ENCODE measurements around the gene ACOT4.
"Not testable (repeated sequence)": the region's sequence is repeated elsewhere in the genome, so short reads cannot be mapped to it uniquely, and the experiment has no call there.

Gene ACOT4

DNA sequence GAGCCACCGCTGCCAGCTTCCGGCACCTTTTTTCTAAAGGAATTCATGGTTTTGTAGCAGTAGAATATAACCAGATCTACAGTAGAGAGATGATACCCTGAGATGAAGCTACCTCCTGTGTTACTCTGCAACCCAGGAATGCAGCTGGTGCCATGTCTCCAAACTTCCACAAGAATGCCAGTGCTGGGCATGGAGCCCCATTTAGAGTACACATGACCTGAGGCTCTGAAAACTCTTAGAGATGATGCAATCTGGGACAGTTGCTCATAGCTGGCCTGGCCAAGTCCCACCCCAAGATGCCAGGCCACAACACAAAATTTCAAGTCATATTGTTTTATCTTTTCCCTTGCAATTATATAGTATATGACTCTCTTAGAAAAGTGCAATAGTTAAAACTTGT lies 14.5 kb upstream of the ACOT4 start:
- not testable (repeated sequence) for DNase-seq (ENCODE audit: low read depth in 2 of 2)

DNA sequence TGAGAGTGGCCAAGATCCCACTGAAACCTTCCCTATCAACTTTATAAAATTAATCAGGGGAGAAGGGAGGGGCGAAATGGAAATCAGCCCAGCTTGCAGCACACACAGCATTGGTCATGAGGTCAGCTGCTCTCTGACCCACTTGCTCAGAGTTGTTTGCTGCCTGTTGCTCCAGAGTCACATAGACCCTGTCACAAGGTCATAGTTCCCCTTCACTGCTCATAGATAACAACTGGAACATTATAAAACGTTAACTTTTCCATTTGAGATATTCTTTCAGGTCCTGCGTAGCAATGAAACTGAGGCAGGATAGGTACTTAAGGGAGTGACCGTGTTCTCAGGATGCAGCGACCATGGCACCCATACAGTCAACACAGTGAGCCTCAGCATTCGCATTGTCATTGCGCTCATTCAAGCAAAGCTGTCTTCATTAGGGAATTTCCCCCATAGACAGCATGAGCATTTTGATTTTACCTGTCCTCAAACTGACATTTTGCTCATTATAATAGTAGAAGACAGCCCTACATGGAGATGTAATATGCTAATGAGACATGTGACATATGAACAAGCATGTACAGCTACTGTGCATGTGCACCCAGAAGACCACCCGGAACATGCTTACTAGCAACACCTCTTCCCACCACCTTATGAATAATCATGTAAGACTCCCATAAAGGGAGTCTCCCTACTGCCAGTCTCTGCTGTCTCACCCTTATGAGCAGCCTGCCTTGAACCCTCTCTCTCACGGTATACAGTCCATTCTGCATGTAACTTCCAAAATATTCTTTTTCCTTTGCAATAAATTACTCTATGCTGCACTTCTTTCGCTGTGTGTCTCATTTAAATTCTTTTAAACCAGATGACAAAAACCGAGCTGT lies 9.3 kb upstream of the ACOT4 start:
- not testable (repeated sequence) for DNase-seq (ENCODE audit: low read depth in 2 of 2)

DNA sequence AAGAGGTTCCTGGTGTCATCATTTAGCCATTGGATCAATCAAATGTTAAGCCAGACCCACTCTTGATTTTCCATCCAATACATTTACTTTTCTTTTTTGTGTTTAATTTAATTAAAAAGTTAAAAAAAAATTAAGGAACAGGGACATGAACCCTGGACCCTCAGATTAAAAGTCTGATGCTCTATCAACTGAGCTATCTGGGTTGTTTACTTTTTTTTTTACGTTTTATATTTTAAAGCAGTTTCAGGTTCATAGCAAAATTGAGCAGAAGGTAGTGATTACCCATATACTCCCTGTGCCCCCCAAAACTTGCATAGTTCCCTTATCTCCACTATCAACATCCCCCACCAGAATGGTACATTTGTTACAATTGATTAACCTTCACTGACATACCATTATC lies 3.0 kb upstream of the ACOT4 start:
- DNase-seq (ENCODE audit: low read depth in 2 of 2) = no peak

DNA sequence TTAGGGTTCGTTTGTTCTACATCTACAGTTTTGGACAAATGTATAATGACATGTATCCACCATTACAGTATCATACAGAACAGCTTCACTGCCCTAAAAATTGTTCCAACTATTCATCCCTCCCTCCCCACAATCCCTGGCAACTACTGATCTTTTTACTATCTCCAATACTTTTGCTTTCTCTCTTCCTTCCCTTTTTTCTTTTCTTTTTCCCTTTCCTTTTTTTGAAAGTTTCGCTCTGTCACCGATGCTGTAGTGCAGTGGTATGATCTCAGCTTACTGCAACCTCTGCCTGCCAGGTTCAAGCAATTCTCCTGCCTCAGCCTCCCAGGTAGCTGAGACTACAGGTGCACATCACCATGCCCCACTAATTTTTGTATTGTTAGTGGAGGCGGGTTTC lies 2.6 kb upstream of the ACOT4 start:
- DNase-seq (ENCODE audit: low read depth in 2 of 2) = no peak

DNA sequence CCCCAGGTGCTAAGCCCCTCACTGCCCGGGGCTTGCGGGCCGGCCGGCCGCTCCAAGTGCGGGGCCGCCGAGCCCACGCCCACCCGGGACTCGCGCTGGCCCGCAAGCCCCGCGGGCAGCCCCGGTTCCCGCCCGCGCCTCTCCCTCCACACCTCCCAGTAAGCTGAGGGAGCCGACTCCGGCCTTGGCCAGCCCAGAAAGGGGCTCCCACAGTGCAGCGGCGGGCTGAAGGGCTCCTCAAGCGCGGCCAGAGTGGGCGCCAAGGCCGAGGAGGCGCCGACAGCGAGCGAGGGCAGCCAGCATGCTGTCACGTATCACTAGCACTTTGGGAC lies 1.0 kb upstream of the ACOT4 start:
- DNase-seq (ENCODE audit: low read depth in 2 of 2) = not testable (repeated sequence)

DNA sequence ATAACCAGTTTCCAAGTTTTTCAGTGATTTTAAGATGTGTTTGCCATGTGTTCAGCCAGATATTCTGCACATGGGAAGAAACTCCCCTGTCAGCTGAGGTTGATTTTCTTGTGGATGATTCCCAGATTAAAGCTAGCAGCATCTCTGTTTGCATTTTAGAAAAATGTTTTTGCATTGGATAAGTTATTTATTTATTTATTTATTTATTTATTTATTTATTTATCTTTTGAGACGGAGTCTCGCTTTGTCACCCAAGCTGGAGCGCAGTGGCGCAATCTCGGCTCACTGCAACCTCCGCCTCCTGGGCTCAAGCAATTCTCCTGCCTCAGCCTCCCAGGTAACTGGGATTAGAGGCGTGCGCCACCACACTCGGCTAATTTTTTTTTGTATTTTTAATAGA lies 2.8 kb downstream of the ACOT4 start:
- DNase-seq (ENCODE audit: low read depth in 2 of 2) = no peak

DNA sequence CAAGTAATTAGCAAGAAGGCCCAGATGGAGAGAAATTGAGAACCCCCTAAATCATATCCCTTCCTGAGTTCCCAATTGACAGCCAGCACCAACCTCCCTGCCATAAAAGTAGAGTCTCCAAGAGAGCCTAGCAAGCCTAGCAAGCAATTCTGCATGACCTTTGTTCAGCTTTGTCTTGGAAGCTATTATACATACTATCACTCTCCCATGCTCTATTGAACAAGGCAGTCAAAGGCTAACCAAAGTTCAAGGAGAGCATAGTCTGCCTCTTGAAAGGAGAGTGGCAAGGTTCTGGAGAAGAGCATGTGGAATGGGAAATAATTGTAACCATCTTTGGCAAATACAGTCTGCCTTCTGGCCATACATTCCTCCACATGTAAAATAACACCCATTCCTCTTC lies 7.8 kb downstream of the ACOT4 start:
- no peak for DNase-seq (ENCODE audit: low read depth in 2 of 2)

DNA sequence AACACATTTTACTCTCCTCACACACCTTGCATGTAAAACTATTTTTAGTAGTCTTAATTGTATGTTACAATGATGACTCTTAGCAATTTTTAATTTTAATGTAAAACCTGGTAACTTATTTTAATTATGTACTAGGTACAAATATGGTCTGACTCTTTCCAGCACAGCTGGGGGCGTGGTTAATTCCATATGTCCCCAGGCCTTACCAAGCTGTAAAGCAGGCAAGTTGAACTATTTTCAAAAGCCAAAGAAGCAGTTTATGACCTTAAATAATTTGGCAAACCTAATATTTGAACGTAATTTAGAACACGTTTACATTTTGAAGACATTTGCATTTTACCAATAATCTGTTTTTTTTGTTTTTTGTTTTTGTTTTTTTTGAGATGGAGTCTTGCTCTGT lies 11.3 kb downstream of the ACOT4 start:
- no peak for DNase-seq (ENCODE audit: low read depth in 2 of 2)

DNA sequence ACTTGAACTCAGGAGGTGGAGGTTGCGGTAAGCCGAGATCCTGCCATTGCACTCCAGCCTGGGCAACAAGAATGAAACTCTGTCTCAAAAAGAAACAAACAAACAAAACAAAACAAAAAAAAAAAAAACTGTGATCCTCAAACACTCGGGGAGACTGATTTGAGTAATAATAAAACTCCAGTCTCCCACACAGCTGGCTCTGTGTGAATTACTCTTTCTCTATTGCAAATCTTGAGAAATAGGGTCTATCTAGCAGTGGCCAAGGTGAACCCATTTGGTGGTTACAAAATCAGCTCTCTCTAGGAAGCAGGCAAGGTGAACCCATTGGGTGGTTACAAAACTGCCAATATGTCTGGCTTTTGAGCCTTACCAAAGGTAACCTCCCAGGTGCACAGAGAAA lies 14.6 kb downstream of the ACOT4 start:
- DNase-seq (ENCODE audit: low read depth in 2 of 2) = no peak

DNA sequence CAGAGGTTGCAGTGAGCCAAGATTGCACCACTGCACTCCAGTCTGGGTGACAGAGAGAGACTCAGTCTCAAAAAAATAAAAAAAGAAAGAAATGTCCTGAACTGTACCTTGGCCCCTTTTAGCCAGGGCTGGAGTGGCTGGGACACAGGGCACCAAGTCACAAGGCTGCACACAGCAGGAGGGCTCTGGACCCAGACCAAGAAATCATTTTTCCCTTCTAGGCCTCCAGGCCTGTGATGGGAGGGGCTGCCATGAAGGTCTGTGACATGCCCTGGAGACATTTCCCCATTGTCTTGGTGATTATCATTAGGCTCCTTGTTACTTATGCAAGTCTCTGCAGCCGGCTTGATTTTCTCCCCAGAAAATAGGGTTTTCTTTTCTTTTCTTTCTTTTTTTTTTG lies 15.6 kb downstream of the ACOT4 start:
- DNase-seq (ENCODE audit: low read depth in 2 of 2) = no peak

DNA sequence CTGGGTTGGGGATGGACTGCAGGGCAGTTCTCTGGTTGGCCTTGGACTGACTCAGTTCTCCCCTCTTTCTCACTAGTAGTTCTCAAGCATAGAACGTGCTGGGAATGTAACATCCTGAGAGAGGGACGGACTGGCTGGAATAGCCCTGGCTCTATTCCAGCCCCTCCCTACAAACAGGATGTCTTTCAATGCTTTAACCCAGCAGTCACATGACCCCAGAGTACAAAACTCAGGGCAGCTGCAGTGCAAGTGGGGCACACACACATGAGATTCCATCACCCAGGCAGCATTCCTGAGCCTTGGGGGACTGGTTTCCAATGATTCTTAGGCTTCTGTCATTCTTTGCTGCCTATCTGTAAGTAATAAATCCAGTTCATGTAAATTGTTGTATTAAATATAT lies 19.0 kb downstream of the ACOT4 start:
- DNase-seq (ENCODE audit: low read depth in 2 of 2) = no peak

DNA sequence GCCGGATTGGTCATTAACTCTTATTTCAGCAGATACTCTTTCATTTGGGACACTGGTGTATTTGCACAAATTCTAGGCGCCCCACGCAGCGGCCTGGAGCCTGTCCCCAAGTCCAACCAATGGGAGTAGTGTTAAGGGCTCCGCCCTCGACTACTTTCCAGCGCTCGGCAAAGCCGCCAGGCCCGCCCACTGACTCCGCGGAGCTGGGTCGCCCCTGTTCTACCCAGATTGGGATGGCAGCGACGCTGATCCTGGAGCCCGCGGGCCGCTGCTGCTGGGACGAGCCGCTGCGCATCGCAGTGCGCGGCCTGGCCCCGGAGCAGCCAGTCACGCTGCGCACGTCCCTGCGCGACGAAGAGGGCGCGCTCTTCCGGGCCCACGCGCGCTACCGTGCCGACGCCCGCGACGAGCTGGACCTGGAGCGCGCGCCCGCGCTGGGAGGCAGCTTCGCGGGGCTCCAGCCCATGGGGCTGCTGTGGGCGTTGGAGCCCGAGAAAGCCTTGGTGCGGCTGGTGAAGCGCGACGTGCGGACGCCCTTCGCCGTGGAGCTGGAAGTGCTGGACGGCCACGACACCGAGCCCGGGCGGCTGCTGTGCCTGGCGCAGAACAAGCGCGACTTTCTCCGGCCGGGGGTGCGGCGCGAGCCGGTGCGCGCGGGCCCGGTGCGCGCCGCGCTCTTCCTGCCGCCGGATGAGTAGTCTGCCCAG lies 20.8 kb downstream of the ACOT4 start, which contains the start of gene ACOT6:
Gene ACOT6 (plus strand): TSS at position 179 of the 707 bp plus-strand sequence. CDS start 55 bp downstream, at position 234.
- DNase-seq (ENCODE audit: low read depth in 2 of 2) = peak; percentile 40 to 43

DNA sequence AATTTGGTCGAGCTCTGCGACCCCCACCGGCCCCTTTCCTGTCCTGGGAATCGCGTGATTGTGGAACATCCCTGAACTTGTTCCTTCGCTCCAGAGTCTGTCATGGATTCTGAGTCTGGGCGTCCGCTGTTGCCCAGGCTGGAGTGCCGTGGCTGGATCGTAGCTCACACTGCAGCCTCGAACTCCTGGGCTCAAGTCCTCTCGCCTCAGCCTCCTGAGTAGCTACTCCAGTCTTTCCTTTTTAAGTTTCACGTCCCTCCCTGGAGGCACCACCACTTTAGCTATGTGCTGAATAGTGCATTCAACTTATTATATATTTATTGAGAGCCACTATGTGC lies 21.3 kb downstream of the ACOT4 start:
- no peak for DNase-seq (ENCODE audit: low read depth in 2 of 2)

DNA sequence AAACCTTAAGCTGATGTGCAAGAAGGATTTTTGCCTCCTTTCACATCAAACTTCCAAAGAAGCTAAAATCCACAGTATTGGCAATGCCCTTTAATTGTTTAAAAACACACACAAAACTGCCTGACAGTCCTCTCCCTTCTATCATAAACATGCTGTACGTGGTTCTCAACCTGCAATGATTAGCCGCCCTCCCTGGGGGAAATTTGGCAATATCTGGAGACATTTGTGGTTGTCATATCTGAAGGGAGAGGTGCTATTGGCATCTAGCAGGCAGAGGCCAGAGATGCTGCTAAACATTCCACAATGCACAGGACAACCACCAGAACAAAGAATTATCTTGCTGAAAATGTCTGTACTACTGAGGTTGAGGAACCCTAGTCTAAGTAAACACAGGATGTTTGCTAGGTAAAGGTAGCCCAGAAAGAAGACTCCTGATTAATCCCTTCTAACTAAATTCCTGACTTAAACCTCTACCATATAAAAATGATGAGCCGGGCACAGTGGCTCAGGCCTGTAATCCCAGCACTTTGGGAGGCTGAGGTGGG lies 21.8 kb downstream of the ACOT4 start:
- DNase-seq (ENCODE audit: low read depth in 2 of 2) = no peak

DNA sequence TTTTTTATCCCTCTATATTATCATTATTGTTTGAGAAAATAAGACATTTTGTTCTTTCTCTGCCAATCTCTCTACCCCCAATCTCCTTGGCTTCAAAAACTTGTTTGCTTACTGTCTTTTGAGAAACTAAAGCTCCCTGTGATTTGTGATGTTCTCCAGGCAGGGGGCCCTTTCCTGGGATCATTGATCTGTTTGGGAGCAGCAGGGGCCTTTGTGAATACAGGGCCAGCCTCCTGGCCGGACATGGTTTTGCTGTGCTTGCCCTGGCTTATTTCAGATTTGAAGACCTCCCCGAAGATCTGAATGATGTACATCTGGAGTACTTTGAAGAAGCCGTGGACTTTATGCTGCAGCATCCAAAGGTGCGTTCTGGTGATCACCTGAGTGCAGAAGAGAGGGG lies 25.2 kb downstream of the ACOT4 start:
- DNase-seq (ENCODE audit: low read depth in 2 of 2) = no peak

DNA sequence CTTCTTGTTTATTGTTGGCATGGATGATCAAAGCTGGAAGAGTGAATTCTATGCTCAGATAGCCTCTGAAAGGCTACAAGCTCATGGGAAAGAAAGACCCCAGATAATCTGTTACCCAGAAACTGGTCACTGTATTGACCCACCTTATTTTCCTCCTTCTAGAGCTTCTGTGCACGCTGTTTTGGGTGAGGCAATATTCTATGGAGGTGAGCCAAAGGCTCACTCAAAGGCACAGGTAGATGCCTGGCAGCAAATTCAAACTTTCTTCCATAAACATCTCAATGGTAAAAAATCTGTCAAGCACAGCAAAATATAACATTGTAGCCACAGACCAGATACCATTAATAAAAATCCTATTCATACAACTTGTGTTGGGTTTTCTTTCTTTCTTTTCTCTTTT lies 27.9 kb downstream of the ACOT4 start:
- DNase-seq (ENCODE audit: low read depth in 2 of 2) = no peak

DNA sequence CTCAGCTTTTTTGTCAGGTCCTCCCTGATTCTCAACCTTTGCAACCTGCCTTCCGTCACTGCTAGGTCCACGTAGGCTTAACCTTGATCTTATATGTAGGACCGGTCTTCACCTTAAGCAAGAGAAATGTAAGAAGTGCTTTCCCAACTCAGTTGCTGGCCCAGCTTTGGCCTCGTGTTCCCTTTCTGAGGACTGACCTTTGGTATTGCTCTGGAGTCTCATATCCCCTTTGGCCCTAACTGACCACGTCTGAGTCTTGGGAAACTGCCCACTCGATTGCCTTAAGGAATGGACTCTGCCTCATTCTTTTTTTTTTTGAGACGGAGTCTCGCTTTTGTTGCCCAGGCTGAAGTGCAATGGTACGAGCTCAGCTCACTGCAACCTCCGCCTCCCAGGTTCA lies 28.6 kb downstream of the ACOT4 start:
- no peak for DNase-seq (ENCODE audit: low read depth in 2 of 2)

DNA sequence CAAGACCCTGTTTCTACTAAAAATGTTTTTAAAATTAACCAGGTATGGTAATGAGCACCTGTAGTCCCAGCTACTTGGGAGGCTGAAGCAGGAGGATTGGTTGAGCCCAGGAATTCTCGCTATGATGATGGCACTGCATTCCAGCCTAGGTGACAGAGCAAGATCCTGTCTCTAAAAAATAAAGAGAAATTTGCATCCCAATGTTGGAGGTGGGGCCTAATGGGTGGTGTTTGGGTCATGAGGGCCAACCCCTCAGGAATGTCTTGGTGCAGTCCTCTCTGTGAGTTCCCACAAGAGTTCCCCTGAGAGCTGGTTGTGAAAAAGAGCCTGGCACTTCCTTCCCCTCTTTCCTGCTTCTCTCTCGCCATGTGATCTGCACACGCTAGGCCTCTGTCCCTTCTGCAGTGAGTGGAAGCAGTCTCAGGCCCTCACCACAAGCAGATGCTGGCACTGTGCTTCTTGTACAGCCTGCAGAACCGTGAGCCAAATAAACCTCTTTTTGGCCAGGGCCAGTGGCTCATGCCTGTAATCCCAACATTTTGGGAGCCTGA lies 31.9 kb downstream of the ACOT4 start:
- DNase-seq (ENCODE audit: low read depth in 2 of 2) = no peak

DNA sequence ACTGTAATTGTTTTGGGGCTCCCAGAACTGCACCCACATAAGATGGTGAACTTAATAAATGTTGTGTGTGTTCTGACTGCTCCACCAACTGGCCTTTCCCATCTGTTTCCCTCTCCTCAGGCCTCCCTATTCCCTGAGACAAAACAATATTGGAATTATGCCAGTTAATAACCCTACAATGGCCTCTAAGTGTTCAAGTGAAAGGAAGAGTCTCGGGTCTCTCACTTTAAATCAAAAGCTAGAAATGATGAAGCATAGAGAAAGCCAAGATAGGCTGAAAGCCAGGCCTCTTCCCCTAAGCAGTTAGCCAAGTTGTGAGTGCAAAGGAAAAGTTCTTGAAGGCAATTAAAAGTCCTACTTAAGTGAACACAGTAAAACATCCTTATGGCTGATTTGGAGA lies 34.0 kb downstream of the ACOT4 start:
- no peak for DNase-seq (ENCODE audit: low read depth in 2 of 2)

DNA sequence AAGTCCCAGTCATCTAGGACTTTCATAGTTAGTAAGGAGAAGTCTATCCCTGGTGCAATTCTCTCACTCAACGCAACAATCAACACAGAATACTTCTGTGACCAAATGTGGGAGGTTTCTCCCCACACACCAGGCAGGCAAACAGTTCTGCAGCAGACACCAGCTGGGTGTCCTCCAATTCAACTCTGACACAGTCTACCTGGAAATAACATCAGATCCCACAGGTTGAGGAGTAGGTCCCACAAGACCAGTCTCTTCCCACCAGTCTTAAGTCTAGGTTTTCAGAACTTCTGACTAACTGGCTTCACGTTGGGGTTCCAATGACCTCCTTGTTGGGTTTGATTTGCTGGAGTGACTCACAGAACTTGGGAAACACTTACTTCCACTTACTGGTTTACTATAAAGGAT lies 35.5 kb downstream of the ACOT4 start:
- DNase-seq (ENCODE audit: low read depth in 2 of 2) = no peak

DNA sequence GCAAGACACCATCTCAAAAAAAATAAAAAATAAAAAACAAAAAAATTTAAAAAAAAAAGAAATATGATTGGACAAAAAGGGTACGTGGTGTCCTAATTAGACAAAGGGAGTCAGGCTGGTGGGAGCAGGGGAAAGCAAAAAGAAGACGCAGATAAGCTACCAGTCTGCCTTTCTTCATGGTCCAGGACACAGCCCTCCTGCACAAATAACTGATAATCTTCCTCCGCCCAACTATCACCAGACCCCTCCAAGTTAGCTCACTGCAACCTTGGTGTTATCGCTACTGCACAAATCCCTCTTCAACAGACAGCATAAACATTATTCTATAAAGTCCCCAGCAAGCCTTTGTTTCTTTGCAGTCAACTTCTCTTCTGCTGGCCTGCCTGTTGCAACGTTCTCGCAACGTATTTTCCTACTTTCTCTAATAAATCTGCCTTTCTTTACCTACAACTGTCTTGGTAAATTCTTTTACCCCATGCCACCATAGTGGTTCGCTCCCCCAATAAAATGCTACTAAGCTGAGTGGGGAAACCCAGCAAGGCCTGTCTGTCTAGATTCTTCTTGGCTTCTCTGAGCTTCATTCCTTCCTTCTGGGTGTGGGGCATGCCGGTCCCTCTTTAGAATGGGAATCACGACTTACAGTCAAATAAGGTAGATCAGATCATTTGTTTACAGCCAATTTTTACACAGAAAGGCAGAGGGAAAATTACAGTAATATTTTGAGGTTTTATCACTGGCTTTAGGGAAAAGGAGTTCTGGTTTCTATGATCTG lies 38.5 kb downstream of the ACOT4 start:
- DNase-seq (ENCODE audit: low read depth in 2 of 2) = no peak
